ENCODE data around the gene IL13RA2.

Gene IL13RA2

GRCh38 chrX:115047181-115047580 lies 29.8 kb upstream of the IL13RA2 start:
- TF ChIP-seq, protein P1, sequence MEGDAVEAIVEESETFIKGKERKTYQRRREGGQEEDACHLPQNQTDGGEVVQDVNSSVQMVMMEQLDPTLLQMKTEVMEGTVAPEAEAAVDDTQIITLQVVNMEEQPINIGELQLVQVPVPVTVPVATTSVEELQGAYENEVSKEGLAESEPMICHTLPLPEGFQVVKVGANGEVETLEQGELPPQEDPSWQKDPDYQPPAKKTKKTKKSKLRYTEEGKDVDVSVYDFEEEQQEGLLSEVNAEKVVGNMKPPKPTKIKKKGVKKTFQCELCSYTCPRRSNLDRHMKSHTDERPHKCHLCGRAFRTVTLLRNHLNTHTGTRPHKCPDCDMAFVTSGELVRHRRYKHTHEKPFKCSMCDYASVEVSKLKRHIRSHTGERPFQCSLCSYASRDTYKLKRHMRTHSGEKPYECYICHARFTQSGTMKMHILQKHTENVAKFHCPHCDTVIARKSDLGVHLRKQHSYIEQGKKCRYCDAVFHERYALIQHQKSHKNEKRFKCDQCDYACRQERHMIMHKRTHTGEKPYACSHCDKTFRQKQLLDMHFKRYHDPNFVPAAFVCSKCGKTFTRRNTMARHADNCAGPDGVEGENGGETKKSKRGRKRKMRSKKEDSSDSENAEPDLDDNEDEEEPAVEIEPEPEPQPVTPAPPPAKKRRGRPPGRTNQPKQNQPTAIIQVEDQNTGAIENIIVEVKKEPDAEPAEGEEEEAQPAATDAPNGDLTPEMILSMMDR (IDR thresholded peaks at IDR 0.05; ENCODE audit: low read depth, low read length): no peak
- DNase-seq (ENCODE audit: extremely low read depth, low read depth): no peak

DNA sequence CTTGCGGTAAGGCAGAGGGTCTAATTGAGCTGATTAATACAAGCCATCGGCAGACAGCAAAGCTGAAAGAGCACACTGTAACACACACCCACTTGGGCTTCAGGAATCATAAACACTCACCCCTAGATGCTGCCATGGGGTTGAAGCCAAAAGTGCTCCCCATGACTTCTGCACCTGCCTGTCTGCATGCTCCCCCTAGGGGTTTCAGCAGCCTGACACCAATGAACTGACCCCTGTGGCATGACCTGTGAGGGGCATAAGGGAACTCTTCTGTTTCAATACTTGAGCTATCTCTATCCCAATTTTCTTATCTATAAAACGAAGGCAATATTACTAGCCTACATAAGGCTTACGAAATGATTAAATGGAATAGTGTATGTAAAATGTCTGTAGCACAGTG lies 23.0 kb upstream of the IL13RA2 start:
- TF ChIP-seq, protein P1 (IDR thresholded peaks at IDR 0.05; ENCODE audit: low read depth, low read length): no peak
- no peak for DNase-seq (ENCODE audit: extremely low read depth, low read depth)

GRCh38 chrX:115038406-115038805 lies 21.0 kb upstream of the IL13RA2 start:
- no peak for DNase-seq (ENCODE audit: extremely low read depth, low read depth)
- TF ChIP-seq, protein P1 (IDR thresholded peaks at IDR 0.05; ENCODE audit: low read depth, low read length): no peak

- TF ChIP-seq, protein P1 (IDR thresholded peaks at IDR 0.05; ENCODE audit: low read depth, low read length): no peak
- no peak for DNase-seq (ENCODE audit: extremely low read depth, low read depth)
These were observed 18.6 kb upstream of the IL13RA2 start for GRCh38 chrX:115036029-115036428.

GRCh38 chrX:115031989-115032388 lies 14.6 kb upstream of the IL13RA2 start:
- no peak for DNase-seq (ENCODE audit: extremely low read depth, low read depth)
- TF ChIP-seq, protein P1 (IDR thresholded peaks at IDR 0.05; ENCODE audit: low read depth, low read length): no peak

- TF ChIP-seq, protein P1 (IDR thresholded peaks at IDR 0.05; ENCODE audit: low read depth, low read length): no peak
- no peak for DNase-seq (ENCODE audit: extremely low read depth, low read depth)
These were observed 13.2 kb upstream of the IL13RA2 start for GRCh38 chrX:115030625-115031024.

- no peak for DNase-seq (ENCODE audit: extremely low read depth, low read depth)
These were observed 12.6 kb upstream of the IL13RA2 start for GRCh38 chrX:115029869-115030570.

More at GRCh38 chrX:115029869-115030570, 12.6 kb upstream of the IL13RA2 start:
- TF ChIP-seq, protein P1 (IDR thresholded peaks at IDR 0.05; ENCODE audit: low read depth, low read length): no peak
